Liver (tissue), 9 donors: ENCODE measurements around the gene ARSB. TPM values are rescaled to one million over a fixed set of nuclear protein-coding genes. Genes with fewer than 3 reads are reported as not detected.

Experiments
- DNase-seq: peaks from one replicate; pipeline ENCODE4 v3.0.0-alpha.2; 2017; ENCODE audit warnings: low spot score
- H3K27ac ChIP-seq, 2 donors: one replicate each; pipeline ENCODE4 v1.7.0; 2013; ENCODE audit warnings: inconsistent platforms in 2 of 2, low read length in 2 of 2, control low read depth in 1 of 2, low read depth in 1 of 2, mild to moderate bottlenecking in 1 of 2
- H3K27me3 ChIP-seq, 4 donors: one replicate each; pipeline versions ENCODE4 v1.6.1 to v1.7.0; 2013; ENCODE audit warnings: low read length in 3 of 4, inconsistent platforms in 1 of 4, mild to moderate bottlenecking in 1 of 4, moderate library complexity in 1 of 4; ENCODE audit not compliant: control insufficient read depth in 4 of 4, insufficient read depth in 4 of 4
- H3K36me3 ChIP-seq, 4 donors: one replicate each; pipeline versions ENCODE4 v1.6.1 to v1.7.0; 2013; ENCODE audit warnings: low read length in 3 of 4, mild to moderate bottlenecking in 3 of 4, low read depth in 1 of 4, moderate library complexity in 1 of 4; ENCODE audit not compliant: control insufficient read depth in 4 of 4, insufficient read depth in 3 of 4
- H3K4me1 ChIP-seq, 4 donors: one replicate each; pipeline versions ENCODE4 v1.6.1 to v1.7.0; 2013; ENCODE audit warnings: low read length in 3 of 4, mild to moderate bottlenecking in 3 of 4, moderate library complexity in 1 of 4; ENCODE audit not compliant: control insufficient read depth in 4 of 4, insufficient read depth in 4 of 4
- H3K4me3 ChIP-seq, 3 donors: one replicate each; pipeline versions ENCODE4 v1.6.1 to v1.7.0; 2013; ENCODE audit warnings: low read length in 3 of 3, control low read depth in 1 of 3, low read depth in 1 of 3, mild to moderate bottlenecking in 1 of 3
- H3K9ac ChIP-seq, 2 donors: one replicate each; pipeline ENCODE4 v1.7.0; 2013; ENCODE audit warnings: low read length in 2 of 2, mild to moderate bottlenecking in 2 of 2, moderate library complexity in 2 of 2, control low read depth in 1 of 2, low read depth in 1 of 2
- H3K9me3 ChIP-seq, 4 donors: one replicate each; pipeline versions ENCODE4 v1.6.1 to v1.7.0; 2013; ENCODE audit warnings: low read length in 3 of 4; ENCODE audit not compliant: control insufficient read depth in 4 of 4
- ATF3 ChIP-seq: IDR thresholded peaks from 2 replicates; pipeline ENCODE4 v1.6.1; 2016; ENCODE audit warnings: antibody characterized with exemption
- CTCF ChIP-seq: fragments of 150-350 bp; IDR thresholded peaks from 2 replicates; pipeline ENCODE4 v1.5.1; 2017; ENCODE audit warnings: improper control_type of control experiment, low read depth, low read length; ENCODE audit not compliant: missing input control
- EGR1 ChIP-seq, 2 donors: IDR thresholded peaks; 2 replicates each; pipeline ENCODE4 v1.6.1; 2016 to 2018; ENCODE audit warnings: antibody characterized with exemption in 2 of 2, low read depth in 2 of 2
- FOXA1 ChIP-seq: IDR thresholded peaks from 2 replicates; pipeline ENCODE4 v1.6.1; 2016; ENCODE audit warnings: antibody characterized with exemption
- FOXA2 ChIP-seq: IDR thresholded peaks from 2 replicates; pipeline ENCODE4 v1.6.1; 2016; ENCODE audit warnings: antibody characterized with exemption
- GABPA ChIP-seq, 2 donors: IDR thresholded peaks in 1 of 2; conservative IDR thresholded peaks in 1 of 2; 2 replicates each; pipeline ENCODE4 v1.6.1; 2016; ENCODE audit warnings: antibody characterized with exemption in 2 of 2, mild to moderate bottlenecking in 1 of 2, moderate library complexity in 1 of 2
- HNF4A ChIP-seq, 2 donors: conservative IDR thresholded peaks; 2 replicates each; pipeline ENCODE4 v1.6.1; 2016; ENCODE audit warnings: antibody characterized with exemption in 2 of 2, mild to moderate bottlenecking in 2 of 2
- HNF4G ChIP-seq: IDR thresholded peaks from 2 replicates; pipeline ENCODE4 v1.6.1; 2016; ENCODE audit warnings: antibody characterized with exemption
- JUND ChIP-seq, 2 donors: IDR thresholded peaks; 2 replicates each; pipeline ENCODE4 v1.6.1; 2016; ENCODE audit warnings: antibody characterized with exemption in 2 of 2
- MAX ChIP-seq: IDR thresholded peaks from 2 replicates; pipeline ENCODE4 v1.6.1; 2016; ENCODE audit warnings: antibody characterized with exemption
- NR2F2 ChIP-seq: IDR thresholded peaks from 2 replicates; pipeline ENCODE4 v1.6.1; 2016; ENCODE audit warnings: antibody characterized with exemption
- RAD21 ChIP-seq, 2 donors: IDR thresholded peaks; 2 replicates each; pipeline ENCODE4 v1.6.1; 2016; ENCODE audit warnings: antibody characterized with exemption in 2 of 2, mild to moderate bottlenecking in 2 of 2
- REST ChIP-seq: IDR thresholded peaks from 2 replicates; pipeline ENCODE4 v1.6.1; 2016; ENCODE audit warnings: antibody characterized with exemption, mild to moderate bottlenecking
- RXRA ChIP-seq, 2 donors: IDR thresholded peaks; 2 replicates each; pipeline ENCODE4 v1.6.1; 2017 to 2018; ENCODE audit warnings: antibody characterized with exemption in 2 of 2, mild to moderate bottlenecking in 1 of 2
- SP1 ChIP-seq: IDR thresholded peaks from 2 replicates; pipeline ENCODE4 v1.6.1; 2018; ENCODE audit warnings: antibody characterized with exemption, mild to moderate bottlenecking
- YY1 ChIP-seq: IDR thresholded peaks from 2 replicates; pipeline ENCODE4 v1.6.1; 2016; ENCODE audit warnings: antibody characterized with exemption, mild to moderate bottlenecking
- ZBTB33 ChIP-seq: IDR thresholded peaks from 2 replicates; pipeline ENCODE4 v1.6.1; 2016; ENCODE audit warnings: antibody characterized with exemption
- WGBS: extraction: QIAGEN DNeasy Blood & Tissue Kit; methylation state at CpG from one replicate; pipeline ENCODE4 v1.1.7; 2013; 5-methylcytosine and 5-hydroxymethylcytosine counted together
- polyA plus RNA-seq, 2 donors: library from polyadenylated mRNA; stranded (reverse) in 1 of 2; unstranded in 1 of 2; fragments of 200-250 nt in 1 of 2; fragments of >200 nt in 1 of 2; fragmentation: Nextera tagmentation in 1 of 2; extraction: Ambion mirVana in 1 of 2; gene quantifications; one replicate each; pipeline versions ENCODE4 v1.2.1 to v1.2.3, GENCODE V29; 2013 to 2015
- total RNA-seq, 2 donors: library from RNA; depleted of rRNA; stranded (reverse); fragments of >200 nt; gene quantifications; one replicate each; pipeline ENCODE4 v1.2.3, GENCODE V29; 2014
- donor health status: healthy.
- donor health status: healthy.
- donor health status: healthy.
- donor health status: healthy.
- donor health status: healthy.

ARSB gene
- total and polyA plus RNA-seq, 4 donors, result 3.5 to 26.2 (median 8.7) TPM

- no peak for DNase-seq
- no peaks in the 10 kb centered on the region for H3K27me3 ChIP-seq
- WGBS, result 88% methylated on average over 2 of the region's 2 CpGs
Observed at GRCh38 chr5:78803941-78804340, 181.2 kb downstream of the ARSB start.

GRCh38 chr5:78803353-78803752 is 181.8 kb downstream of the ARSB start:
- Histone ChIP-seq H3K27ac (no peak overlapping the region), H3K4me3 (no peak overlapping the region), H3K9me3 (no peaks in the 10 kb centered on the region), H3K4me1 (no peaks in the 10 kb centered on the region), H3K36me3 (peaks cover 0 to 2% (median 0%) of the 10 kb centered on the region in 4 donors), H3K27me3 (no peaks in the 10 kb centered on the region), H3K9ac (no peak overlapping the region)
- DNase-seq, result no peak
- 82% methylated on average over 6 of the region's 6 CpGs for WGBS
- TF ChIP-seq FOXA1 (no peak), HNF4G (no peak), HNF4A (conservative IDR thresholded peaks at IDR 0.05) (no peak), REST (no peak), RAD21 (IDR thresholded peaks at IDR 0.05) (no peak), GABPA (IDR thresholded peaks at IDR 0.05 in 1 of 2, conservative IDR thresholded peaks at IDR 0.05 in 1 of 2) (no peak), YY1 (no peak), FOXA2 (no peak), NR2F2 (no peak), MAX (no peak), EGR1 (IDR thresholded peaks at IDR 0.05; ENCODE audit: low read depth in 2 of 2) (no peak)

More at GRCh38 chr5:78803941-78804340, 181.2 kb downstream of the ARSB start:
- H3K9ac ChIP-seq, result no peak overlapping the region
- no peak overlapping the region for H3K27ac ChIP-seq
- H3K36me3 ChIP-seq, result peaks cover 0 to 2% (median 0%) of the 10 kb centered on the region in 4 donors
- H3K9me3 ChIP-seq, result no peaks in the 10 kb centered on the region
- no peak overlapping the region for H3K4me3 ChIP-seq
- TF ChIP-seq ATF3 (no peak), MAX (no peak), CTCF (no peak), HNF4G (no peak), SP1 (no peak), ZBTB33 (no peak), JUND (IDR thresholded peaks at IDR 0.05) (no peak), HNF4A (conservative IDR thresholded peaks at IDR 0.05) (no peak), RXRA (IDR thresholded peaks at IDR 0.05) (no peak), FOXA2 (no peak), FOXA1 (no peak), YY1 (no peak), EGR1 (IDR thresholded peaks at IDR 0.05; ENCODE audit: low read depth in 2 of 2) (no peak), NR2F2 (no peak)
- H3K4me1 ChIP-seq, result no peaks in the 10 kb centered on the region
